Neural progenitor cell (in vitro differentiated cells): ENCODE data around the gene SLC39A12. TPM values are rescaled to one million over a fixed set of nuclear protein-coding genes. Genes with fewer than 3 reads are reported as not detected.

Source experiments
- DNase-seq: peaks from one replicate; pipeline ENCODE4 v3.0.0-alpha.2; 2016; ENCODE audit warnings: low spot score
- H2AFZ ChIP-seq: fragments of 200-600 bp; sonication (generic); replicated peaks from 2 replicates; pipeline ENCODE4 v1.6.1; 2016; ENCODE audit warnings: antibody characterized with exemption
- H3F3A ChIP-seq: fragments of 200-600 bp; sonication (generic); 2 replicates; pipeline ENCODE4 v1.6.1; 2016; ENCODE audit warnings: antibody characterized with exemption, low read depth
- H3K27ac ChIP-seq: fragments of 200-600 bp; sonication (generic); 2 replicates; pipeline ENCODE4 v1.5.1; 2016; ENCODE audit warnings: mild to moderate bottlenecking
- H3K27me3 ChIP-seq: fragments of 200-600 bp; sonication (generic); 2 replicates; pipeline ENCODE4 v1.6.1; 2016; ENCODE audit warnings: mild to moderate bottlenecking, moderate library complexity
- H3K36me3 ChIP-seq: fragments of 200-600 bp; sonication (generic); 2 replicates; pipeline ENCODE4 v1.5.1; 2016
- H3K4me1 ChIP-seq: fragments of 200-600 bp; sonication (generic); 2 replicates; pipeline ENCODE4 v1.6.1; 2016; ENCODE audit warnings: mixed run types
- H3K4me2 ChIP-seq: fragments of 200-600 bp; sonication (generic); 2 replicates; pipeline ENCODE4 v1.6.1; 2016
- H3K4me3 ChIP-seq: fragments of 200-600 bp; sonication (generic); 2 replicates; pipeline ENCODE4 v1.5.1; 2016
- H3K79me2 ChIP-seq: fragments of 200-600 bp; sonication (generic); 2 replicates; pipeline ENCODE4 v1.6.1; 2016; ENCODE audit warnings: low read depth
- H3K9ac ChIP-seq: fragments of 200-600 bp; sonication (generic); 2 replicates; pipeline ENCODE4 v1.6.1; 2016
- H3K9me3 ChIP-seq: fragments of 200-600 bp; sonication (generic); 2 replicates; pipeline ENCODE4 v1.5.1; 2016; ENCODE audit warnings: low read depth
- H4K20me1 ChIP-seq: fragments of 200-600 bp; sonication (generic); 2 replicates; pipeline ENCODE4 v1.6.1; 2016; ENCODE audit warnings: low read depth
- H3K27ac Mint-ChIP-seq: 3 replicates; pipeline ENCODE4 v1.8.0; 2021; ENCODE audit warnings: mixed read lengths
- H3K27me3 Mint-ChIP-seq: 2 replicates; pipeline ENCODE4 v1.8.0; 2022; ENCODE audit warnings: low read depth, mild to moderate bottlenecking, inconsistent platforms, moderate library complexity, mixed read lengths; ENCODE audit not compliant: insufficient read depth
- H3K36me3 Mint-ChIP-seq: 3 replicates; pipeline ENCODE4 v1.8.0; 2021; ENCODE audit warnings: mixed read lengths
- H3K4me1 Mint-ChIP-seq: 3 replicates; pipeline ENCODE4 v1.8.0; 2021; ENCODE audit warnings: mixed read lengths
- H3K4me3 Mint-ChIP-seq: 3 replicates; pipeline ENCODE4 v1.8.0; 2021; ENCODE audit warnings: mild to moderate bottlenecking, moderate library complexity, mixed read lengths
- H3K9me3 Mint-ChIP-seq: 3 replicates; pipeline ENCODE4 v1.8.0; 2020; ENCODE audit warnings: mixed read lengths
- CTCF ChIP-seq: fragments of 200-600 bp; sonication (generic); IDR thresholded peaks from 2 replicates; pipeline ENCODE4 v1.5.1; 2017; ENCODE audit warnings: antibody characterized with exemption, mild to moderate bottlenecking
- EZH2 ChIP-seq: fragments of 200-600 bp; sonication (generic); IDR thresholded peaks from 2 replicates; pipeline ENCODE4 v1.6.1; 2017; ENCODE audit warnings: antibody characterized with exemption, mild to moderate bottlenecking, moderate library complexity
- EZH2phosphoT487 ChIP-seq: fragments of 200-600 bp; sonication (generic); IDR thresholded peaks from 2 replicates; pipeline ENCODE4 v1.6.1; 2017; ENCODE audit warnings: antibody characterized with exemption
- total RNA-seq: library from RNA; depleted of rRNA; stranded (reverse); fragments of >200 nt; gene quantifications from 2 replicates; pipeline ENCODE4 v1.2.3, GENCODE V29; 2015; ENCODE audit warnings: low replicate concordance

The SLC39A12 gene
- 0.22 TPM in 1 of 2 replicates, not detected in the other for total RNA-seq

- peaks cover 25% of the 10 kb centered on the region for H3K4me1 Mint-ChIP-seq
- no peak within 1 kb of the TSS for H3K4me3 ChIP-seq
- peaks cover 20% of the 10 kb centered on the region for H3K4me1 ChIP-seq
- no peak within 1 kb of the TSS for H3K27ac Mint-ChIP-seq
- H2AFZ ChIP-seq = peak within 1 kb of the TSS; percentile 94
- no peaks in the 10 kb centered on the region for H3K27me3 Mint-ChIP-seq
- DNase-seq = no peak
- H3K4me2 ChIP-seq = peak within 1 kb of the TSS; percentile 40
- H3K9me3 ChIP-seq = no peaks in the 10 kb centered on the region
- no peaks in the 10 kb centered on the region for H3F3A ChIP-seq
- TF ChIP-seq CTCF (no peak), EZH2 (no peak), EZH2phosphoT487 (no peak)
- no peaks in the 10 kb centered on the region for H4K20me1 ChIP-seq
- no peak within 1 kb of the TSS for H3K27ac ChIP-seq
- H3K4me3 Mint-ChIP-seq = no peak within 1 kb of the TSS
- H3K9me3 Mint-ChIP-seq = no peaks in the 10 kb centered on the region
- no peaks in the 10 kb centered on the region for H3K79me2 ChIP-seq
- H3K36me3 Mint-ChIP-seq = no peaks in the 10 kb centered on the region
- H3K27me3 ChIP-seq = no peaks in the 10 kb centered on the region
- no peak within 1 kb of the TSS for H3K9ac ChIP-seq
- H3K36me3 ChIP-seq = no peaks in the 10 kb centered on the region
Measured at GRCh38 chr10:17951868-17952371, at the start of gene SLC39A12. TSS of gene SLC39A12 (plus strand) at chr10:17951918. CDS start at chr10:17953277, 1,359 bp downstream.

GRCh38 chr10:17904564-17904963 lies 47.2 kb upstream of the SLC39A12 start:
- Histone ChIP-seq H3K27ac (no peak overlapping the region), H3K4me1 (no peaks in the 10 kb centered on the region), H3F3A (no peaks in the 10 kb centered on the region), H3K79me2 (no peaks in the 10 kb centered on the region), H3K27me3 (no peaks in the 10 kb centered on the region), H2AFZ (peak overlapping the region; percentile 65), H3K4me3 (no peak overlapping the region), H3K4me2 (no peak overlapping the region), H4K20me1 (no peaks in the 10 kb centered on the region), H3K36me3 (no peaks in the 10 kb centered on the region), H3K9ac (no peak overlapping the region), H3K9me3 (no peaks in the 10 kb centered on the region)
- Mint-ChIP-seq H3K27ac (no peak overlapping the region), H3K27me3 (no peaks in the 10 kb centered on the region), H3K4me1 (peaks cover 8% of the 10 kb centered on the region), H3K36me3 (no peaks in the 10 kb centered on the region), H3K4me3 (no peak overlapping the region), H3K9me3 (no peaks in the 10 kb centered on the region)
- TF ChIP-seq EZH2phosphoT487 = no peak
- TF ChIP-seq EZH2 = no peak
- no peak for TF ChIP-seq CTCF
- DNase-seq = no peak

GRCh38 chr10:17905491-17905890 lies 46.2 kb upstream of the SLC39A12 start:
- no peaks in the 10 kb centered on the region for H3F3A ChIP-seq

More at GRCh38 chr10:17905491-17905890, 46.2 kb upstream of the SLC39A12 start:
- Mint-ChIP-seq H3K36me3 (no peaks in the 10 kb centered on the region), H3K4me1 (peaks cover 8% of the 10 kb centered on the region), H3K27me3 (no peaks in the 10 kb centered on the region), H3K27ac (no peak overlapping the region), H3K4me3 (no peak overlapping the region), H3K9me3 (no peaks in the 10 kb centered on the region)
- Histone ChIP-seq H3K27me3 (no peaks in the 10 kb centered on the region), H3K36me3 (no peaks in the 10 kb centered on the region), H3K4me2 (no peak overlapping the region), H3K9ac (no peak overlapping the region), H3K27ac (no peak overlapping the region), H3K9me3 (no peaks in the 10 kb centered on the region), H3K79me2 (no peaks in the 10 kb centered on the region), H3K4me1 (no peaks in the 10 kb centered on the region), H3K4me3 (no peak overlapping the region), H2AFZ (no peak overlapping the region), H4K20me1 (no peaks in the 10 kb centered on the region)
- no peak for TF ChIP-seq EZH2
- TF ChIP-seq EZH2phosphoT487 = no peak
- no peak for TF ChIP-seq CTCF
- DNase-seq = no peak
